ENCODE measurements around the gene RGS1.
A peak's percentile ranks its signal among the peaks of the same experiment; 100 is the strongest.

RGS1 gene

DNA sequence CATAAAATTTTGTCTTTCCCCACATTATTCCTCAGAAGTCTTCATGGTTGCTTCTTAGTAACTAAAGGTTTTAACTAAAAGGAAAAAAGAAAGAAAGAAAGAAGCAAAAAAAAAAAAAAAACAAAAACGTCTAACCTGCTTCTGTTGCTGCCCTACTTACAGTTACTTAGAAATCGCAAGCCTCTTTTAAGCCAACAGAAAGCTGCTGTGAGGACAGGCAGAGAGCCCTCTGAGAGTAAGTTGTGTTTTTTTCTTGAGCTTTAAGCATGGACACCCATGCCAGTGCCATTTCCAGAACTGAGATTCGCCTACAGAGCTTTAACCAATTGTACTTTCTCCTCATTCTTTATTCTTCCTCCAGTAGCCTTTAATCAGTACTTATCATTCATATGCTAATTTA, 25.6 kb upstream of the RGS1 start:
- Histone ChIP-seq H3K27me3 (replicated peaks; ENCODE audit: control insufficient read depth, insufficient read depth, low read length) (no peaks in the 10 kb centered on the region), H3K4me3 (replicated peaks; ENCODE audit: low read depth, low read length) (no peak overlapping the region), H3K36me3 (ENCODE audit: control insufficient read depth, insufficient read depth, low read length) (no peaks in the 10 kb centered on the region)
- DNase-seq (ENCODE audit: extremely low read depth, insufficient read length): no peak
- TF ChIP-seq CTCF (IDR thresholded peaks at IDR 0.05; ENCODE audit: insufficient read depth, low read length, poor library complexity, severe bottlenecking): no peak

- DNase-seq (ENCODE audit: extremely low read depth, insufficient read length): peak; percentile 63
- no peaks in the 10 kb centered on the region for H3K36me3 ChIP-seq (ENCODE audit: control insufficient read depth, insufficient read depth, low read length)
- no peaks in the 10 kb centered on the region for H3K27me3 ChIP-seq (replicated peaks; ENCODE audit: control insufficient read depth, insufficient read depth, low read length)
- TF ChIP-seq CTCF (IDR thresholded peaks at IDR 0.05; ENCODE audit: insufficient read depth, low read length, poor library complexity, severe bottlenecking): no peak
- H3K4me3 ChIP-seq (replicated peaks; ENCODE audit: low read depth, low read length): no peak overlapping the region
Observed at GRCh38 chr1:192550922-192551534, 24.5 kb upstream of the RGS1 start.

GRCh38 chr1:192552760-192553191, 22.8 kb upstream of the RGS1 start:
- peak; percentile 46 for DNase-seq (ENCODE audit: extremely low read depth, insufficient read length)
- no peaks in the 10 kb centered on the region for H3K36me3 ChIP-seq (ENCODE audit: control insufficient read depth, insufficient read depth, low read length)
- TF ChIP-seq CTCF (IDR thresholded peaks at IDR 0.05; ENCODE audit: insufficient read depth, low read length, poor library complexity, severe bottlenecking): no peak
- peak overlapping the region; percentile 36 for H3K4me3 ChIP-seq (replicated peaks; ENCODE audit: low read depth, low read length)
- no peaks in the 10 kb centered on the region for H3K27me3 ChIP-seq (replicated peaks; ENCODE audit: control insufficient read depth, insufficient read depth, low read length)

DNA sequence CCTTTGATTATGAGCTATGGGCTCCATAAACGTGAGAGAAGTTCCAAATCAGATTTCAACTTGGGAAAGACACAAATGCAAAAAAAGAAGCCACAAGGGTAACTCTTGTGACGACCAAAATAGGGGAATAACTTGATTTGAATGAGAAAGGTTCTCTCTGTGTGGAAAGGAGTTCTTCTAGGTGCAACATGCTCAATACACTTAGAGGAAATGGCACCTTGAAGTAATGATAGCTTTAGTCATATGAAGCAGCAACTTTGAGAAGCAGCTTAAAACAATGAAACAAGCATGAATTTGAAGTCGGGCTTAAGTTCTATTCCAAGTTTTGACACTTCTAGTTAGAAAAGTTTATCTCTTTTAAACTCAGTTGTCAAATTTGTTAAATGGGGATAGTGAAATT, 21.8 kb upstream of the RGS1 start:
- no peaks in the 10 kb centered on the region for H3K36me3 ChIP-seq (ENCODE audit: control insufficient read depth, insufficient read depth, low read length)
- TF ChIP-seq CTCF (IDR thresholded peaks at IDR 0.05; ENCODE audit: insufficient read depth, low read length, poor library complexity, severe bottlenecking): no peak

GRCh38 chr1:192554904-192555303, 20.7 kb upstream of the RGS1 start:
- TF ChIP-seq CTCF (IDR thresholded peaks at IDR 0.05; ENCODE audit: insufficient read depth, low read length, poor library complexity, severe bottlenecking): no peak
- Histone ChIP-seq H3K36me3 (ENCODE audit: control insufficient read depth, insufficient read depth, low read length) (no peaks in the 10 kb centered on the region), H3K4me3 (replicated peaks; ENCODE audit: low read depth, low read length) (peak overlapping the region; percentile 47), H3K27me3 (replicated peaks; ENCODE audit: control insufficient read depth, insufficient read depth, low read length) (no peaks in the 10 kb centered on the region)
- DNase-seq (ENCODE audit: extremely low read depth, insufficient read length): no peak

More for the DNA sequence above, 21.8 kb upstream of the RGS1 start:
- Histone ChIP-seq H3K4me3 (replicated peaks; ENCODE audit: low read depth, low read length) (no peak overlapping the region), H3K27me3 (replicated peaks; ENCODE audit: control insufficient read depth, insufficient read depth, low read length) (no peaks in the 10 kb centered on the region)
- no peak for DNase-seq (ENCODE audit: extremely low read depth, insufficient read length)

- DNase-seq (ENCODE audit: extremely low read depth, insufficient read length): no peak
- TF ChIP-seq CTCF (IDR thresholded peaks at IDR 0.05; ENCODE audit: insufficient read depth, low read length, poor library complexity, severe bottlenecking): no peak
- Histone ChIP-seq H3K4me3 (replicated peaks; ENCODE audit: low read depth, low read length) (peak overlapping the region; percentile 47), H3K27me3 (replicated peaks; ENCODE audit: control insufficient read depth, insufficient read depth, low read length) (no peaks in the 10 kb centered on the region), H3K36me3 (ENCODE audit: control insufficient read depth, insufficient read depth, low read length) (no peaks in the 10 kb centered on the region)
Observed at GRCh38 chr1:192555399-192555798, 20.2 kb upstream of the RGS1 start.

All from GM06990 (cell line).